Left cardiac atrium (tissue), 4 donors: ENCODE data around the gene DNAH2. TPM values are rescaled to one million over a fixed set of nuclear protein-coding genes. Genes with fewer than 3 reads are reported as not detected.
A peak's percentile ranks its signal among the peaks of the same experiment; 100 is the strongest.

Experiments
- ATAC-seq, 2 donors: fragments of 200-7000 bp; cut with Tn5 transposase; one replicate each; pipeline ENCODE4 v1.9.1; 2020; ENCODE audit warnings: mild to moderate bottlenecking in 2 of 2, moderate library complexity in 2 of 2
- DNase-seq: peaks from one replicate; pipeline ENCODE4 v3.0.0-alpha.2; 2020
- intact Hi-C, 2 donors: fragments of 100-400 bp; cut with DNase I; formaldehyde crosslinking; loops; one replicate each; pipeline versions ENCODE4 v1.14.1 to v1.15.1; 2022 to 2023
- long read RNA-seq: library from polyadenylated mRNA; unstranded; transcript quantifications from one replicate; pipeline ENCODE4 v2.0.0, GENCODE V29; 2021
- total RNA-seq, 2 donors: library from RNA; stranded (reverse); fragmentation: NEBNext Ultra II Directional; extraction: Animal tissue kit (Norgen Biotek cat#: 25700); gene quantifications; one replicate each; pipeline ENCODE4 v1.2.1, GENCODE V29; 2021
- donor health status: DM: no; HTN: yes; CAD: no.
- donor health status: DM: no; HTN: yes; CAD: no; lungs with severe emphysema.
- donor health status: DM: yes; HTN: yes; CAD: no.
- donor health status: Dilated cardiomyopathy.

The DNAH2 gene
- under 1 TPM; 0.05 to 0.24 TPM for total RNA-seq
- long read RNA-seq, result 0 reads

- DNase-seq (peak; percentile 82), ATAC-seq (peak; percentile 90 to 94)
- intact Hi-C loops, result no loop called here
These were observed at the start of gene DNAH2 for GRCh38 chr17:7716901-7717755. DNAH2 (plus strand) TSS chr17:7717744; CDS start chr17:7719735, 1,991 bp downstream.

- intact Hi-C loops, result no loop called here
- ATAC-seq (no peak), DNase-seq (no peak)
These were observed 49.1 kb upstream of the DNAH2 start for GRCh38 chr17:7668482-7668881.

DNA sequence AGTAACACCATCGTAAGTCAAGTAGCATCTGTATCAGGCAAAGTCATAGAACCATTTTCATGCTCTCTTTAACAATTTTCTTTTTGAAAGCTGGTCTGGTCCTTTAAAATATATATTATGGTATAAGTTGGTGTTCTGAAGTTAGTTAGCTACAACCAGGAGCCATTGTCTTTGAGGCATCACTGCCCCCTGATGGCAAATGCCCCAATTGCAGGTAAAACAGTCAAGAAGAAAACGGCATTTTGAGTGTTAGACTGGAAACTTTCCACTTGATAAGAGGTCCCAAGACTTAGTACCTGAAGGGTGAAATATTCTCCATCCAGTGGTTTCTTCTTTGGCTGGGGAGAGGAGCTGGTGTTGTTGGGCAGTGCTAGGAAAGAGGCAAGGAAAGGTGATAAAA is 44.3 kb upstream of the DNAH2 start:
- ATAC-seq, result no peak

DNA sequence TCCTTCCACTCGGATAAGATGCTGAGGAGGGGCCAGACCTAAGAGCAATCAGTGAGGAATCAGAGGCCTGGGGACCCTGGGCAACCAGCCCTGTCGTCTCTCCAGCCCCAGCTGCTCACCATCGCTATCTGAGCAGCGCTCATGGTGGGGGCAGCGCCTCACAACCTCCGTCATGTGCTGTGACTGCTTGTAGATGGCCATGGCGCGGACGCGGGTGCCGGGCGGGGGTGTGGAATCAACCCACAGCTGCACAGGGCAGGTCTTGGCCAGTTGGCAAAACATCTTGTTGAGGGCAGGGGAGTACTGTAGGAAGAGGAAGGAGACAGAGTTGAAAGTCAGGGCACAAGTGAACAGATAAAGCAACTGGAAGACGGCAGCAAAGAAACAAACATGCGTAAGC is 42.6 kb upstream of the DNAH2 start:
- DNase-seq (no peak), ATAC-seq (no peak)
- intact Hi-C loops, result no loop called here

More for the DNA sequence above, 44.3 kb upstream of the DNAH2 start:
- intact Hi-C loops, result no loop called here
- no peak for DNase-seq

DNA sequence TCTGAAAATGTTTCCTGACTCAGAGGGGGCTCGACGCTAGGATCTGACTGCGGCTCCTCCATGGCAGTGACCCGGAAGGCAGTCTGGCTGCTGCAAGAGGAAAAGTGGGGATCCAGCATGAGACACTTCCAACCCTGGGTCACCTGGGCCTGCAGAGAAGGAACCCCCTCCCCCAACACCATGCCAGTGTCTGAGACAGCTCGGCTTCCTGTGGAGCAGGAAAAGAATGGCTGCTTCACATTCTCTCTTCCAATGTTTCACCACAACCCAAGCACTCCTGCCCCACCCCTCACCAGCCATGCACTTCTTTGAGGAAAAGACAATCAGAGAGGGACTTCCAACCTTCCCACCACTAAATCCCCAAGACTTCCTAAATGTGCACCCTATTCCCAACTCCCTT is 41.0 kb upstream of the DNAH2 start:
- intact Hi-C loops, result no loop called here
- DNase-seq (no peak), ATAC-seq (no peak)

- DNase-seq (no peak), ATAC-seq (no peak)
- intact Hi-C loops, result no loop called here
These were observed 40.0 kb upstream of the DNAH2 start for GRCh38 chr17:7677388-7678067.

GRCh38 chr17:7684851-7685532 is 32.6 kb upstream of the DNAH2 start:
- intact Hi-C loops, result loop anchor here in 1 of 2 donors (10.0 kb wide), 1 partner anchor 50 kb away; the partner anchor contains the start of gene SHBG
- ATAC-seq (no peak), DNase-seq (no peak)

DNA sequence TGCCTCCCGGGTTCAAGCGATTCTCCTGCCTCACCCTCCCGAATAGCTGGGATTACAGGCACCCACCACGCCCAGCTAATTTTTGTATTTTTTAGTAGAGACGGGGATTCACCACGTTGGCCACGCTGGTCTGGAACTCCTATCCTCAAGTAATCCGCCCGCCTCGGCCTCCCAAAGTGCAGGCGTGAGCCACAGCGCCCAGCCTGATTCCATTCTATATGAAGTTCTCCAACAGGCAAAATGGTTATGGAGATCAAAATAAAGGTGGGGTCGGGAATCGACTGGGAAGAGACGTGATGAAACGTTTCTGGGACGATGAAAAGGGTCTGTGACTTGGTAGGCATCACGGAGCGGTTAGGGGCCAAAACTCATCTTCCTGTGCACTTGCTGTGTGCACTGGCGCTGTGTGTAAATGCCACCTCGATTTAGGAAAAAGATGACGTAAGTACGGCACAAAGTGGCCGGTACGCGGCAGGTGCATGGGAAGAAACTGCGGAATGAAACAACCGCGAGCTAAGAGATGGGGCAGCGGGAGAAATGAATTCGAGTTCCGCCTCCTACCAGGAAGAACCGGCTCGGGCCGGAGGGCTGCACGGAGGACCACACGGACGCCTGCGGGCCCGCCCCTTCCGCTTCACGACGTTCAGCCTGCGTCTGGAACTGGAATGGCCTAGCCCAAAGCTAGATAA is 31.9 kb upstream of the DNAH2 start:
- DNase-seq (peak; percentile 93), ATAC-seq (peak; percentile 77 to 79)
- intact Hi-C loops, result loop anchor here (2.0 to 10.0 kb wide), 2 partner anchors 51 to 57 kb away; partner anchors contain the start of gene SHBG (in 1 of the 2)

DNA sequence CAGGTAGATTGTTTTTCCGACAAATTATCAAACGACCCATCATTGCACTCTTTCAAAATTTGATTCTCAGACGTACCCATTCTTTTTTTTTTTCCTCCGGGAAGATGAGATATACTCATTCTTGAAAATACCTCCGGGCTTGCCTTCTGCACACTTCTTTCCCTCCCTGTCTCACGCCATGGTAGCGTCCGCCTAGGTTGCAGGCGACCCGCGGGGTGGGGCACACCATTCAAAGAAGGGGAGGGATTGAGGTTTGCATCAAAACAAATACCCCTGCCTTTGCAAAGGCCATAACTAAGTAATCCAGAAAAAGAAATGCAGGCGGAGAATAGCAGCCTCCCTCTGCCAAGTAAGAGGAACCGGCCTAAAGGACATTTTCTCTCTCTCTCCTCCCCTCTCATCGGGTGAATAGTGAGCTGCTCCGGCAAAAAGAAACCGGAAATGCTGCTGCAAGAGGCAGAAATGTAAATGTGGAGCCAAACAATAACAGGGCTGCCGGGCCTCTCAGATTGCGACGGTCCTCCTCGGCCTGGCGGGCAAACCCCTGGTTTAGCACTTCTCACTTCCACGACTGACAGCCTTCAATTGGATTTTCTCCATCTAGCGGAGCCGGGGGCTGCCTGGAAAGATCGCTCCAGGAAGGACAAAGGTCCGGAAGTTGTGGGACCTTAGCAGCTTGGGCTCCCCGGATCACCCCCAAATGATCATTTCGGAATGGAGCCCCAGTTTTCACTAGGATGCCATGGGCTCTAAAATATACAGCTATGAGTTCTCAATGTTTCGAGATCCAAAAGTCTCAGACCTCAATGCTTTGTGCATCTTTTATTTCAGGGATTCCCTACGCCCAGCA is 31.1 kb upstream of the DNAH2 start:
- ATAC-seq (peak; percentile 62 to 66), DNase-seq (peak; percentile 80)
- intact Hi-C loops, result loop anchor here (2.0 to 10.0 kb wide), 2 partner anchors 52 to 58 kb away; partner anchors contain the start of gene SHBG (in 1 of the 2)

DNA sequence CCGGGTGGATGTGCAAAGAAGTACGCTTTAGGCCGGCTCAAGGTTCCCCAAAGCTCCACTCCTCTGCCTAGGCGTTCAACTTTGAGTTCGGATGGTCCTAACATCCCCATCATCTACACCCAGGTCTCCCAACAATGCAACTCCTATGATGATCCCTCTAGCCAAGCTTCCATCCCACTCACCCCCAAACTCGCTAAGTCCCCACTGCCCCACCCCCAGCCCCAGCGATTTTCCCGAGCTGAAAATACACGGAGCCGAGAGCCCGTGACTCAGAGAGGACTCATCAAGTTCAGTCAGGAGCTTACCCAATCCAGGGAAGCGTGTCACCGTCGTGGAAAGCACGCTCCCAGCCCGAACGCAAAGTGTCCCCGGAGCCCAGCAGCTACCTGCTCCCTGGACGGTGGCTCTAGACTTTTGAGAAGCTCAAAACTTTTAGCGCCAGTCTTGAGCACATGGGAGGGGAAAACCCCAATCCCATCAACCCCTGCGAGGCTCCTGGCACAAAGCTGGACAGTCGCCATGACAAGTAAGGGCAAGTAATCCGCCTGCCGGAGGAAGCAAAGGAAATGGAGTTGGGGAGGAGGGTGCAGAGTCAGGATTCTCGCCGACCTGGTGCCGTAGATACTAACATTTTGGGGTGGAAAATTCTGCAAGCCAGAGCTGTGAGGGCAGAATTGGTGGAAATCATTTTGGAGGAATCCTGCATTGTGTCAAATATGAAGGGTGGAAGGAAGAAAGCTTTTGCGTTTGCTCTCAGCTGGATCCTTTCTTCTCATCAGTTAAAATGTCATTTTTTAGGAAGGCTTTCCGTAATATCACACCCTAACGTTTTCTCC is 30.3 kb upstream of the DNAH2 start, which contains the start of gene TP53:
TSS of gene TP53 (minus strand) at position 419 of the 836 bp plus-strand sequence. CDS start 10,896 bp downstream, outside the sequence.
- DNase-seq, result peak; percentile 88
- intact Hi-C loops, result loop anchor here (2.0 to 10.0 kb wide), 2 partner anchors 52 to 58 kb away; partner anchors contain the start of gene SHBG (in 1 of the 2)

GRCh38 chr17:7687908-7688807 is 29.4 kb upstream of the DNAH2 start, which contains the start of gene WRAP53:
WRAP53 (plus strand) TSS chr17:7688477; CDS start chr17:7688649, 172 bp downstream.
- ATAC-seq (peak; percentile 93 to 95), DNase-seq (peak; percentile 97)
- intact Hi-C loops, result loop anchor here (2.0 to 10.0 kb wide), 2 partner anchors 53 to 59 kb away; partner anchors contain the start of gene SHBG (in 1 of the 2)

More for the DNA sequence above, 30.3 kb upstream of the DNAH2 start, which contains the start of gene TP53:
- peak; percentile 75 to 84 for ATAC-seq

GRCh38 chr17:7688808-7689316 is 28.7 kb upstream of the DNAH2 start:
- intact Hi-C loops, result loop anchor here in 1 of 2 donors (10.0 kb wide), 1 partner anchor 54 kb away; the partner anchor contains the start of gene SHBG
- no peak for DNase-seq
- ATAC-seq, result no peak

DNA sequence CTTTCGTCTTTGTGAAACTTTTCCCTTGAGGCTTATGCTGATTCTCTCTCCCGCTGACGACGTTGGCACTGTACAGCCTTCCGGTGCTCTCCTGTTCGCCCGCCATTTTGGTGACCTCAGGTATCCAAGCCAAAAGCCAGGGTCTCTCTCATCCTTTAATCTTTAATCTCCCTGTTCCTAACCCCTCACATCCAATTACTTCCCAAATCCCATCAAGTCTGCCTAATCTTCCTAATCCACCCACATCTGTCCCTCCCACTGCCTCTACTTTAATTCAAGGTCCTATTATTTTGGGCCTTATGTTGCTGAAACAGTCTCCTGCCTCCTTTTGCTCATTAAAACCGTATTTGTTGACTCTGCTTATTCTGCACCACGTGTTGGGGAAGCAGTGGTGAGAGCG is 22.0 kb upstream of the DNAH2 start:
- DNase-seq, result no peak
- intact Hi-C loops, result no loop called here
- ATAC-seq, result no peak

DNA sequence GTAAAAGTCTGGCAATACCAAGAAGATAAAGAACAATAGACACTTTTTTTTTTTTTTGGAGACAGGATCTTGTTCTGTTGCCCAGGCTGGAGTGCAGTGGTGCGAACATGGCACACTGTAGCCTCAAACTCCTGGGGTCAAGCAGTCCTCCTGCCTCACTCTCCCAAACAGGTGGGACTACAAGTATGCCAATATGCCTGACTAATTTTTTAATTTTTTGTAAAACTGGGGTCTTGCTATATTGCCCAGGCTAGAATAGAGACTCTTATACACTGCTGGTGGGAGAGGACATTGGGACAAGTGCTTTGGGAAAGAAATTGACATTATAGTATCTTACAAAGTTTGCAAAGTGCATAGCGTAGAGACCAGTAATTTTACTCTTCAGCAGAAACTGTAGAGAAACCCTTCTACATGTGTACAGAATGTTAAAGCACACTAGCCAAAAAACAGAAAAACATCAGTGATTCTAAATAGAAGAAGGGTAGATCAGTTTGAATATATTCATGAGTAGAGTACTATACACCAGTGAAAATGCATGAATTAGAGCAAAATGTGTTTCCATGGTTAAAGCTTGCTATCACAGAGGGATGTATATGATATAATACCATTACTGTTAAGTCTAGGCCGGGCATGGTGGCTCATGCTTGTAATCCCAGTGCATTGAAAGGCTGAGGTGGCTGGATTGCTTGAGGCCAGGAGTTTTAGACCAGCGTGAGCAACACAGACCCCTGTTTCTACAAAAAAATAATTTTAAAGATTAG is 19.5 kb upstream of the DNAH2 start:
- DNase-seq, result no peak
- intact Hi-C loops, result no loop called here
- ATAC-seq, result no peak

GRCh38 chr17:7700510-7700909 is 17.0 kb upstream of the DNAH2 start:
- intact Hi-C loops, result no loop called here
- no peak for ATAC-seq
- no peak for DNase-seq
